ENCODE data around the gene CDK11B.
"Not testable (repeated sequence)": the region's sequence is repeated elsewhere in the genome, so short reads cannot be mapped to it uniquely, and the experiment has no call there.

DNA sequence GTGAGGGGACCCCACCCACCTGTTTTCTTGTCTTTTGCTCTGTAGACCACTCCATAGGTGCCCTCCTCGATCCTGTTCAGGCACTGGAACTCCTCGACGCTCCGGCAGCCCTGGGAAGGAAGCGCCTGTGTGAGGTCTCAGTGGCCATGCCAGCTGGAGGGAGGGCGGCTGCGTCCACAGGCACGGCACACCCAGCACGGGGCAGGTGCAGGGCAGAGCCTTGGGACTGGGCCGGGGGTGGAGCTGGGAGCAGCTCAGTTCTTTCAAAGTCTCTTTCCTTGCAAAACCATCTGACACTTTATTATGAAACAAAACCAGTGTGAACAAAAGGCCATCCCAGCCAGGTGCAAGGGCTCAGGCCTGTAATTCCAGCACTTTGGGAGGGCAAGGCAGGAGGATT, 46.8 kb upstream of the CDK11B start:
- not testable (repeated sequence) for TF ChIP-seq POLR2A (IDR thresholded peaks at IDR 0.05; ENCODE audit: low read depth); POLR2AphosphoS5 (IDR thresholded peaks at IDR 0.05); EP300 (IDR thresholded peaks at IDR 0.05)
- TF ChIP-seq, protein P1, sequence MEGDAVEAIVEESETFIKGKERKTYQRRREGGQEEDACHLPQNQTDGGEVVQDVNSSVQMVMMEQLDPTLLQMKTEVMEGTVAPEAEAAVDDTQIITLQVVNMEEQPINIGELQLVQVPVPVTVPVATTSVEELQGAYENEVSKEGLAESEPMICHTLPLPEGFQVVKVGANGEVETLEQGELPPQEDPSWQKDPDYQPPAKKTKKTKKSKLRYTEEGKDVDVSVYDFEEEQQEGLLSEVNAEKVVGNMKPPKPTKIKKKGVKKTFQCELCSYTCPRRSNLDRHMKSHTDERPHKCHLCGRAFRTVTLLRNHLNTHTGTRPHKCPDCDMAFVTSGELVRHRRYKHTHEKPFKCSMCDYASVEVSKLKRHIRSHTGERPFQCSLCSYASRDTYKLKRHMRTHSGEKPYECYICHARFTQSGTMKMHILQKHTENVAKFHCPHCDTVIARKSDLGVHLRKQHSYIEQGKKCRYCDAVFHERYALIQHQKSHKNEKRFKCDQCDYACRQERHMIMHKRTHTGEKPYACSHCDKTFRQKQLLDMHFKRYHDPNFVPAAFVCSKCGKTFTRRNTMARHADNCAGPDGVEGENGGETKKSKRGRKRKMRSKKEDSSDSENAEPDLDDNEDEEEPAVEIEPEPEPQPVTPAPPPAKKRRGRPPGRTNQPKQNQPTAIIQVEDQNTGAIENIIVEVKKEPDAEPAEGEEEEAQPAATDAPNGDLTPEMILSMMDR (IDR thresholded peaks at IDR 0.05): not testable (repeated sequence)

All from esophagus muscularis mucosa (tissue), 4 donors.